GM19193 (cell line): ENCODE data around the gene TSPYL6.

Experiments used
- POLR2A ChIP-seq: IDR thresholded peaks from 4 replicates; pipeline ENCODE4 v1.6.1; 2011; ENCODE audit not compliant: insufficient read depth, insufficient read length; ENCODE audit errors: extremely low read depth

TSPYL6 gene

DNA sequence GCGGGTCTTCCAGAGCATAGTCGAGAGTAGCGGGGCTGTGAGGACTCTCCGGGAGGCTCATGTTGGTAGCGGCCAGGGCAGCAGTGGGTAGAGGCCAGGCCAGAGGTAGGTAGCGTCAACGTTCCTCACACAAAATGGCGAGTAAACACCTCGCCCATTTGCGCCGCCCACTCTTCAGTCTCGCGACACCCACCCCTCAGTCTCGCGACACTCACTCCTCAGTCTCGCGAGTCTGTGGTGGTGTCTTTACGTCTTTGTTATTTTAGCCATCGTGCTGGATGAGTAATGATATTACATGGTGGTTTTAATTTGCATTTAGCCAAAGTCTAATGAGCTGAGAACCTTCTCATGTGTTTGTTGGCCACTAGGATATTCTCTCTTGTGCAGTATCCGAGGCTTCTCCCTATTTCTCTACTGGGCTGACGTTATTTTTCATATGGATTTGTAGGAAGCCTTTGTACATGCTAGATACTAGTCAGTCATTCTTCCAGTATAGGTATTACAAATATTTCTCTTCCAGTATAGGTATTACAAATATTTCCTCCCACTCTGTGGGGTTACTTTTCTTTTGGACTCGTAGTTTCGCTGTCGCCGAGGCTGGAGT lies at the start of gene TSPYL6:
TSS of gene TSPYL6 (minus strand) at position 139 of the 604 bp plus-strand sequence. CDS start at position 61, 78 bp downstream.
- TF ChIP-seq POLR2A: no peak

GRCh38 chr2:54303631-54304030 lies 47.6 kb upstream of the TSPYL6 start:
- TF ChIP-seq POLR2A: no peak

- no peak for TF ChIP-seq POLR2A
These were observed 42.5 kb upstream of the TSPYL6 start for GRCh38 chr2:54298514-54298913.

- no peak for TF ChIP-seq POLR2A
These were observed 39.9 kb upstream of the TSPYL6 start for GRCh38 chr2:54295911-54296310.

- no peak for TF ChIP-seq POLR2A
These were observed 34.5 kb upstream of the TSPYL6 start for GRCh38 chr2:54290356-54291025.

DNA sequence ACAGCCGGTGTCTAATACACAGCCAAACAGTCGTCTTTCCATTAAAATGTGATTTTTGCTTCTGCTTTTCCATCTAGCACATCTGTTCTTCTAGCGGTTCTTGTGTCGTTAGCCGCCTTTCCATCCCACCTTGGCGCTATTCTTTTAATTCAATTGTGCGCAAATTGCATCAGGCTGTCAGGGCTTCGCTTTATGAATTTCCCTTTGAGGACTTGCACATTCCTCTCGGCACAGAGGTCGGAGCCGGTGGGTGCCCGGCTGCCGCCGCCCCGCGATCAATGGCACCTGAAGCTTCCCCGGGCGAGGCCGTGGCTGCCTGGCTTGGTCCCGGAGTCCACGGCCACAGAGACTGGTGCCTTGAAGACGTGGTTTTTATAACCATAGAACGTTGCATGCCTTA lies 33.9 kb upstream of the TSPYL6 start:
- no peak for TF ChIP-seq POLR2A

DNA sequence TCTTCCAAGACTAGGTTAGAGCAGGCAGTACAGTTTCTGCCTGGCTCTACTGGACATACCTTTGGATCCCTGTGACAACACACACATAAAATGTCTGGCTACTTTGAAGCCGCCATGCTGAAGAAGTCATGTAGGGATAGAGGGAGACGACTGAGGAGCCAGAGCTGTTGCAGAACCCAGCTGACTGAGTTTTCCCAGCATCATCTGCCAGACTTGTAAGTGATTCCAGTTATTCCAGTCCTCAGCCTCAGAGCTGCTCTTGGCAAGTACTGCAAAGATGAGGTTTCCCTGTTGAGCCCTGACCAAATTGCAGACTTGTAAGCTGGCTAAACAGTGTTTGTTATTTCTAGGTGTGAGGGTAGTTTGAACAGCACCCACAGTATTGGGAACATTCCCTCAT lies 31.5 kb upstream of the TSPYL6 start:
- TF ChIP-seq POLR2A: no peak

DNA sequence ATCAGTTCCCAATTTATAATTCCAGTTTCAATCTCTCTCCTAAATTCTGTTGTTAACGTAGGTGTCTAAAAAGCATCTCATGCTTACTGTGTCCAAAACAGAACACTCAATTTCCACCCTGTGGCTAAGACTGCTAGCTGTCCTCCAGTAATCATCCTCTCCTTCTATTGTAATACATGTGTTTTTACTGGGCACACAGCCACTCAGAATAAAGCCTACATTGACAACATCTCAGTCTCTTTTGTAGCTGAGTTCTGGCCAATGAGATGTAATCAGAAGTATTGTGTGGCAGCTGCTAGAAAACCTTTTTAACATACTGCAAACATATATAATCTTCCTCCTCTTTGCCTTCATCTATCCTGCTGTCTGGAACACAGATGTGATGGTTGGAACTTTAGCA lies 29.4 kb upstream of the TSPYL6 start:
- no peak for TF ChIP-seq POLR2A

DNA sequence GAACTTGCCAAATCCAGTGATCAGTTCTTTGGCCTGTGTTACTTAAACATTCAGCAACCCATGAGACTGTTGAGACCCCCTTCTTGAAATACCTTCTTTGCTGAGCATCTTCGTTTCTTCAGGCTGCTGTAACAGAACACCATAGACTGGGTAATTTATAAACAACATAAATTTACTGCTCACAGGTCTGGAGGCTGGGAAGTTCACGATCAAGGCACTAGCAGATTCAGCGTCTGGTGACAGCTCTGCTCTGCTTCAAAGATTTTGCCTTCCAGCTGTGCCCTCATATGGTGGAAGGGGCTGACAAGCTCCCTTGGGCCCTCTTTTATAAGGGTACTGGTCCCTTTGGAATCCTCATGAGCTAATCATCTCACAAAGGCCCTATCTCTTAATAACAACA lies 28.8 kb upstream of the TSPYL6 start:
- no peak for TF ChIP-seq POLR2A

DNA sequence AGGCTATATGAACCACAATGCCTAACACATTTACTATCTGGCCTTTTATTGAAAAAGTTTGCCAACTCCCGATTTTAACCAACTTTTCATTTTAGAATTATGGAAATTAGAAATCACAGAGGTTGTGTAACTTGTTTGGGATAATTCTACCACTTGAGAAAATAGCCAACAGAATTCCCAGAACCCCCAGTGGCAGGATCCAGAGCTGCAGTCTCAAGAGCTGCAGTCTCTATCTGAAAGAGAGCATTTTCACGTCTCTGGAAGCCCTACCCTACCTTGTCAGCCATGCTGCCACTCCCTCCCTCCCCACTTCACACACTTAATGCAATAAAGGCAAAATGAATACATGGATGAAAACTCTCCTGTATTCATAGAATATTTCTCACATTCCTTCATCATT lies 23.4 kb upstream of the TSPYL6 start:
- TF ChIP-seq POLR2A: no peak

DNA sequence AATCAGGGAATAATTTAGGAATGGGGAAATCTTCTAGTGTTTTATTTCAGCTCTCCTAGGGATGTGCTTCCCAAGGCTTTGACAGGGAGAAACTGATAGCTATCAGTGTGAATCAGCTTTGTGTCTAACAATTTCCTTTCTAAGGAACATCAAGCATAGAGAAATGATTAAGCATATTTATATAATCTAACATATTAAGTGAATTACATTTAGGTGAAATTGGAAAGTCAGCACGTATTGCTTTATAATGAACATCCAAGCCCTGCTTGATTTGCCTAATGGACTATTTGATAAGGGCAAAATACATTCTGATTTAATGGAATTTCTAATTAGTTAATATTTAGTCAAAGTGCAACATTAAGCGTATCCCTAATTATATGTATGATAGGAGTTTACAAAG lies 19.5 kb upstream of the TSPYL6 start:
- no peak for TF ChIP-seq POLR2A

- TF ChIP-seq POLR2A: no peak
These were observed 18.8 kb upstream of the TSPYL6 start for GRCh38 chr2:54274781-54275242.

GRCh38 chr2:54271843-54272627 lies 16.0 kb upstream of the TSPYL6 start:
- no peak for TF ChIP-seq POLR2A

- TF ChIP-seq POLR2A: no peak
These were observed 15.2 kb upstream of the TSPYL6 start for GRCh38 chr2:54271189-54271588.

DNA sequence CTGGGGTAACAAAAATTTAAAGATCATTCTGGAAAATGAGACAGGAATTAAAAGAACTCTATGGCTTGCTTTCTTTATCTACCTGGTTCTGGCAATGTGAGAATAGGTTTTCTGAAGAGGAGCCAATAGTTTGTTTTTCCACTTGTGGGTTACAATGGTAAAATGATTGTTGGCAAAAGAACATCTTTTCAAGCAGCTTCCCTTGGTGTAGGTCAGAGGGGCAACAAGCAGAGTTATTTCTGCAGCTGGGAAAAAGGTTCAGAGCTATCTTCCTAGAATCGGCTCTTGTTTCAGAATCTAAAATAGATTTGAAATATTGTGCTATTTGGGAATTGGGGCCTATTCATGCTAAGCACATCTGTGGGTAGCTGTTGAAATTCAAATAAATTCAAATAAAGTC lies 11.5 kb upstream of the TSPYL6 start:
- TF ChIP-seq POLR2A: no peak

DNA sequence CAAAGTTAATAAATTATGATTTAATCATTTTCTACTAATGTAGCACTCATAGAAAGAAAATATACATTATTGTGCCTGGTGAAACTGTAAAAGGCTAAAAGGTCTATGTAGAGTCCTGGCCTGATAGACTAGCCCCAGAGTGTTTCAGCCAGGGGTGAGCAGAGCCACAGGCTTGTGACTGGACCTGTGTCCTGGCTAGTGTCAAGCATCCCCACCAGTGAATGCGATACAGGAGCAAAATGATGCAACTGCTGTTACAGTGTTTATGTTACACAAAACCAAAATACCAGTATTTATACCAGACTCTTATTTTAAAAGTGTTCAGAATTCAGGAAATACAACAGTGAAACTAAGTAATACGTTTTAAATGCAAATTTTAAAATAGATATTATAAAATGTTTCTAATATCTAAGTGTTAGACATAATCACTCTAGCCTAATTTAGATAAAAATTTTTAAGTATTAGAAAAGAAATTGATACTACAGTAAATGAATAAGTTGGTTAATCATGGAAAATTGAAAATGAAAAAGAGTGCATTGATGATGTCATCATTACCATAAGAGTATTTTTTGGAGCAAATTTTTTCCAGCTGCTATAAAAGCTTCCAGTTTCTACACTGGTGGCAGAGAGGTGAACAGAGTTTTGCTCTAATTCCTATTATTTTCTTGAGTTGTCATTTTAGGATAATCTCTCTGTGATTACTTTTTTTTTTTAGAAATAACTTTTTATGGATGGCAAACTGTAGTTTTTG lies 6.2 kb upstream of the TSPYL6 start:
- no peak for TF ChIP-seq POLR2A

DNA sequence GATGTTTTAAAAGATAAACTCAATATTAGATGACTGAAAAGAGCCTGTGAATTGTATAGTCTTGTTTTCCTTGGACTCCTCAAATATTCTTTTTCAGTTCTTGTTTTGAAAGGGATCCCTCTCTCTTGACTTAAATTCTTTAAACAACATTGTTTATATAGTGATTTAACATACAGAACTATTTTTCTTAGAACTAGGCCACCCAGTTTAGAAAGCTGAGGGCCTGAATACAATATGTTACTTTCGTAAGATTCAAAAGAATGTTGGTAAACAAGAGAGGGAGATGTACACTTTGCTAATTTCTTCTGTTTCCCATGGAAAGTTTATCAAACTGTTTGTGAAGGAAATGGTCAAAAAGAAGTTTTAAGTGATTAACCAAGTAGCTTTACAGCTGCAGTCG lies 5.5 kb upstream of the TSPYL6 start:
- no peak for TF ChIP-seq POLR2A
